K562 (cell line): Measurements from ENCODE around the gene IL27RA. TPM values are rescaled to one million over a fixed set of nuclear protein-coding genes. Genes with fewer than 3 reads are reported as not detected.

ENCODE experiments used
- ASH1L ChIP-seq: fragments of 450-650 bp; IDR thresholded peaks from 2 replicates; pipeline ENCODE4 v1.6.1; 2018; ENCODE audit warnings: borderline replicate concordance, mild to moderate bottlenecking, low read depth; ENCODE audit not compliant: partially characterized antibody
- KDM1A ChIP-seq, 2 experiments: fragments of 450-650 bp; IDR thresholded peaks; 2 replicates each; pipeline ENCODE4 v1.6.1; 2016; ENCODE audit warnings: mild to moderate bottlenecking in 2 of 2
- MAFF ChIP-seq: IDR thresholded peaks from 2 replicates; pipeline ENCODE4 v1.6.1; 2012; ENCODE audit warnings: low read length, improper control_type of control experiment
- MCM5 ChIP-seq: fragments of 450-650 bp; IDR thresholded peaks from 2 replicates; pipeline ENCODE4 v1.6.1; 2016; ENCODE audit warnings: low read depth
- POLR2AphosphoS2 ChIP-seq: IDR thresholded peaks from 2 replicates; pipeline ENCODE4 v1.6.1; 2012; ENCODE audit warnings: low read length, improper control_type of control experiment
- SNRNP70 ChIP-seq: fragments of 200-400 bp; formaldehyde crosslinking; optimal IDR thresholded peaks from 2 replicates; pipeline ENCODE3; 2017; ENCODE audit warnings: low read depth, low read length
- ZNF121 ChIP-seq: sonication (generic); formaldehyde crosslinking; conservative IDR thresholded peaks from 2 replicates; pipeline ENCODE4 v1.8.0; 2022; ENCODE audit warnings: missing genetic modification reagents
- ZNF778 ChIP-seq: fragments of 450-650 bp; formaldehyde crosslinking; IDR thresholded peaks from 2 replicates; pipeline ENCODE4 v1.4.0; 2020; ENCODE audit warnings: mild to moderate bottlenecking, moderate library complexity
- polyA plus RNA-seq, 8 experiments: library from polyadenylated mRNA; depleted of rRNA in 4 of 8; stranded (reverse) in 5 of 8; unstranded in 3 of 8; fragments of >200 nt; fragmentation: Nextera tagmentation in 2 of 8; fragmentation: Illumina TruSeq in 1 of 8; extraction: Ambion mirVana in 2 of 8; extraction: Trizol in 1 of 8; gene quantifications; 2 replicates each; pipeline versions ENCODE4 v1.2.1 to v1.2.3, GENCODE V29; 2011 to 2014; ENCODE audit warnings: inconsistent platforms in 1 of 8, missing spikeins in 1 of 8
- total RNA-seq, 7 experiments: library from RNA; depleted of rRNA in 6 of 7; stranded (reverse); fragments of >200 nt in 6 of 7; fragmentation: Illumina TruSeq in 2 of 7; extraction: Trizol in 2 of 7; gene quantifications; 2 replicates each; pipeline versions ENCODE4 v1.2.1 to v1.2.3, GENCODE V29; 2011 to 2021; ENCODE audit warnings: low replicate concordance in 1 of 7
- TF ChIP-seq, protein P1 (sequence below): sonication (generic); formaldehyde crosslinking; IDR thresholded peaks from 2 replicates; pipeline ENCODE4 v1.8.1; 2023; ENCODE audit warnings: mild to moderate bottlenecking, missing genetic modification reagents
- TF ChIP-seq, protein P2 (sequence below), 2 experiments: fragments of 450-650 bp; conservative IDR thresholded peaks; 2 replicates each; pipeline ENCODE4 v1.6.1; 2017; ENCODE audit warnings: mild to moderate bottlenecking in 2 of 2, moderate library complexity in 2 of 2

IL27RA gene
- total and polyA plus RNA-seq, 9 of the 15 experiments (the other 6 are each of a cell fraction or from before 2014, with no cell fraction given) = 1.9 to 15.9 (median 12.0) TPM

- TF ChIP-seq, protein P1, sequence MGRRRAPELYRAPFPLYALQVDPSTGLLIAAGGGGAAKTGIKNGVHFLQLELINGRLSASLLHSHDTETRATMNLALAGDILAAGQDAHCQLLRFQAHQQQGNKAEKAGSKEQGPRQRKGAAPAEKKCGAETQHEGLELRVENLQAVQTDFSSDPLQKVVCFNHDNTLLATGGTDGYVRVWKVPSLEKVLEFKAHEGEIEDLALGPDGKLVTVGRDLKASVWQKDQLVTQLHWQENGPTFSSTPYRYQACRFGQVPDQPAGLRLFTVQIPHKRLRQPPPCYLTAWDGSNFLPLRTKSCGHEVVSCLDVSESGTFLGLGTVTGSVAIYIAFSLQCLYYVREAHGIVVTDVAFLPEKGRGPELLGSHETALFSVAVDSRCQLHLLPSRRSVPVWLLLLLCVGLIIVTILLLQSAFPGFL (CRISPR knock-in tag) = no peak
- peak; percentile 48; the same call in 1 of the 2 replicates for TF ChIP-seq ZNF121 (CRISPR knock-in tag)
- TF ChIP-seq ZNF778 = no peak
- TF ChIP-seq MAFF = no peak
- TF ChIP-seq KDM1A (IDR thresholded peaks at IDR 0.05) = 0 out of 4 replicates have a peak, but pooled peaks of 1 of the 2 experiments have one; percentile 14
- no peak for TF ChIP-seq ASH1L
- no peak for TF ChIP-seq SNRNP70
- TF ChIP-seq POLR2AphosphoS2 = no peak
- TF ChIP-seq, protein P2, sequence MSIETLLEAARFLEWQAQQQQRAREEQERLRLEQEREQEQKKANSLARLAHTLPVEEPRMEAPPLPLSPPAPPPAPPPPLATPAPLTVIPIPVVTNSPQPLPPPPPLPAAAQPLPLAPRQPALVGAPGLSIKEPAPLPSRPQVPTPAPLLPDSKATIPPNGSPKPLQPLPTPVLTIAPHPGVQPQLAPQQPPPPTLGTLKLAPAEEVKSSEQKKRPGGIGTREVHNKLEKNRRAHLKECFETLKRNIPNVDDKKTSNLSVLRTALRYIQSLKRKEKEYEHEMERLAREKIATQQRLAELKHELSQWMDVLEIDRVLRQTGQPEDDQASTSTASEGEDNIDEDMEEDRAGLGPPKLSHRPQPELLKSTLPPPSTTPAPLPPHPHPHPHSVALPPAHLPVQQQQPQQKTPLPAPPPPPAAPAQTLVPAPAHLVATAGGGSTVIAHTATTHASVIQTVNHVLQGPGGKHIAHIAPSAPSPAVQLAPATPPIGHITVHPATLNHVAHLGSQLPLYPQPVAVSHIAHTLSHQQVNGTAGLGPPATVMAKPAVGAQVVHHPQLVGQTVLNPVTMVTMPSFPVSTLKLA (conservative IDR thresholded peaks at IDR 0.05) = no peak
- TF ChIP-seq MCM5 = no peak
Observed at GRCh38 chr19:13984875-13985741, 46.5 kb upstream of the IL27RA start (continued).
